HEK293 (cell line): Measurements from ENCODE around the gene LRFN3.
A peak's percentile ranks its signal among the peaks of the same experiment; 100 is the strongest.

Source experiments
- EGR2 ChIP-seq: fragments of 450-650 bp; formaldehyde crosslinking; IDR thresholded peaks from 2 replicates; pipeline ENCODE4 v1.5.1; 2016; ENCODE audit warnings: low read depth, missing biosample characterization, missing genetic modification characterization
- GLI2 ChIP-seq: fragments of 450-650 bp; formaldehyde crosslinking; IDR thresholded peaks from 2 replicates; pipeline ENCODE4; 2017; ENCODE audit warnings: missing biosample characterization, missing genetic modification characterization, low read depth, borderline replicate concordance
- GLIS2 ChIP-seq: fragments of 450-650 bp; formaldehyde crosslinking; IDR thresholded peaks from 2 replicates; pipeline ENCODE4 v1.5.1; 2016; ENCODE audit warnings: missing biosample characterization, missing genetic modification characterization
- KLF1 ChIP-seq: fragments of 450-650 bp; formaldehyde crosslinking; IDR thresholded peaks from 2 replicates; pipeline ENCODE4 v1.5.1; 2016; ENCODE audit warnings: missing biosample characterization, missing genetic modification characterization
- KLF10 ChIP-seq: fragments of 450-650 bp; IDR thresholded peaks from 2 replicates; pipeline ENCODE4 v1.5.1; 2018; ENCODE audit warnings: missing biosample characterization, mild to moderate bottlenecking, missing genetic modification characterization
- KLF17 ChIP-seq: fragments of 450-650 bp; formaldehyde crosslinking; IDR thresholded peaks from 2 replicates; pipeline ENCODE4 v1.5.1; 2016; ENCODE audit warnings: missing biosample characterization, missing genetic modification characterization
- KLF7 ChIP-seq: fragments of 450-650 bp; formaldehyde crosslinking; IDR thresholded peaks from 2 replicates; pipeline ENCODE4 v1.5.1; 2016; ENCODE audit warnings: missing biosample characterization, missing genetic modification characterization, borderline replicate concordance
- PBX3 ChIP-seq: sonication (generic); formaldehyde crosslinking; IDR thresholded peaks from 2 replicates; pipeline ENCODE4 v1.8.1; 2022; ENCODE audit warnings: mild to moderate bottlenecking, moderate library complexity, missing genetic modification reagents
- TCF7L2 ChIP-seq: IDR thresholded peaks from 2 replicates; pipeline ENCODE4 v1.6.1; 2011; ENCODE audit warnings: low read depth, mild to moderate bottlenecking, inconsistent platforms, low read length, moderate library complexity, borderline replicate concordance
- TRIM28 ChIP-seq: IDR thresholded peaks from 2 replicates; pipeline ENCODE4 v1.6.1; 2011; ENCODE audit warnings: low read length, control low read depth, borderline replicate concordance
- ZBTB17 ChIP-seq: fragments of 450-650 bp; formaldehyde crosslinking; IDR thresholded peaks from 2 replicates; pipeline ENCODE4 v1.5.1; 2016; ENCODE audit warnings: missing biosample characterization, missing genetic modification characterization
- ZBTB21 ChIP-seq: fragments of 450-650 bp; formaldehyde crosslinking; IDR thresholded peaks from 2 replicates; pipeline ENCODE4 v1.5.1; 2017; ENCODE audit warnings: missing biosample characterization, missing genetic modification characterization
- ZBTB26 ChIP-seq: fragments of 450-650 bp; formaldehyde crosslinking; optimal IDR thresholded peaks from 2 replicates; pipeline ENCODE3; 2016; ENCODE audit warnings: missing biosample characterization, mild to moderate bottlenecking, missing genetic modification characterization
- ZBTB7A ChIP-seq: fragments of 450-650 bp; formaldehyde crosslinking; IDR thresholded peaks from 2 replicates; pipeline ENCODE4 v1.5.1; 2016; ENCODE audit warnings: low read depth, missing biosample characterization, missing genetic modification characterization
- ZBTB8A ChIP-seq: fragments of 450-650 bp; formaldehyde crosslinking; IDR thresholded peaks from 2 replicates; pipeline ENCODE4 v1.5.1; 2016; ENCODE audit warnings: missing biosample characterization, missing genetic modification characterization
- ZEB2 ChIP-seq: fragments of 450-650 bp; formaldehyde crosslinking; IDR thresholded peaks from 2 replicates; pipeline ENCODE4 v1.5.1; 2016; ENCODE audit warnings: missing biosample characterization, missing genetic modification characterization
- ZNF114 ChIP-seq: fragments of 450-650 bp; formaldehyde crosslinking; IDR thresholded peaks from 2 replicates; pipeline ENCODE4 v1.5.0; 2017; ENCODE audit warnings: missing biosample characterization, missing genetic modification characterization
- ZNF19 ChIP-seq: fragments of 450-650 bp; formaldehyde crosslinking; IDR thresholded peaks from 2 replicates; pipeline ENCODE4; 2016; ENCODE audit warnings: missing biosample characterization, missing genetic modification characterization, low read depth
- ZNF24 ChIP-seq: fragments of 450-650 bp; formaldehyde crosslinking; IDR thresholded peaks from 2 replicates; pipeline ENCODE4 v1.5.1; 2016; ENCODE audit warnings: missing biosample characterization, missing genetic modification characterization
- ZNF311 ChIP-seq: fragments of 450-650 bp; formaldehyde crosslinking; IDR thresholded peaks from 2 replicates; pipeline ENCODE4 v1.5.1; 2017; ENCODE audit warnings: missing biosample characterization, missing genetic modification characterization, borderline replicate concordance
- ZNF341 ChIP-seq: fragments of 450-650 bp; formaldehyde crosslinking; IDR thresholded peaks from 2 replicates; pipeline ENCODE4; 2016; ENCODE audit warnings: low read depth, missing biosample characterization, missing genetic modification characterization
- ZNF362 ChIP-seq: fragments of 450-650 bp; formaldehyde crosslinking; IDR thresholded peaks from 2 replicates; pipeline ENCODE4 v1.5.1; 2016; ENCODE audit warnings: missing biosample characterization, missing genetic modification characterization
- ZNF416 ChIP-seq: fragments of 450-650 bp; formaldehyde crosslinking; IDR thresholded peaks from 2 replicates; pipeline ENCODE4 v1.5.1; 2016; ENCODE audit warnings: missing biosample characterization, missing genetic modification characterization
- ZNF560 ChIP-seq: fragments of 450-650 bp; formaldehyde crosslinking; IDR thresholded peaks from 2 replicates; pipeline ENCODE4 v1.5.1; 2017; ENCODE audit warnings: missing biosample characterization, missing genetic modification characterization, borderline replicate concordance
- ZNF624 ChIP-seq: fragments of 450-650 bp; formaldehyde crosslinking; IDR thresholded peaks from 2 replicates; pipeline ENCODE4 v1.5.1; 2017; ENCODE audit warnings: missing biosample characterization, missing genetic modification characterization
- ZNF629 ChIP-seq: fragments of 450-650 bp; formaldehyde crosslinking; IDR thresholded peaks from 2 replicates; pipeline ENCODE4 v1.5.1; 2017; ENCODE audit warnings: missing biosample characterization, missing genetic modification characterization
- ZNF76 ChIP-seq: fragments of 450-650 bp; formaldehyde crosslinking; IDR thresholded peaks from 2 replicates; pipeline ENCODE4; 2016; ENCODE audit warnings: low read depth, missing biosample characterization, missing genetic modification characterization, borderline replicate concordance
- TF ChIP-seq, protein P1 (sequence below): fragments of 450-650 bp; formaldehyde crosslinking; IDR thresholded peaks from 2 replicates; pipeline ENCODE4 v1.5.1; 2016; ENCODE audit warnings: missing biosample characterization, missing genetic modification characterization
- TF ChIP-seq, protein P2 (sequence below): fragments of 450-650 bp; formaldehyde crosslinking; IDR thresholded peaks from 2 replicates; pipeline ENCODE4 v1.5.1; 2016; ENCODE audit warnings: missing biosample characterization, missing genetic modification characterization
- TF ChIP-seq, protein P3 (sequence below): fragments of 450-650 bp; formaldehyde crosslinking; IDR thresholded peaks from 2 replicates; pipeline ENCODE4 v1.5.1; 2016; ENCODE audit warnings: missing biosample characterization, missing genetic modification characterization

The LRFN3 gene

GRCh38 chr19:35903550-35904179 is 32.5 kb upstream of the LRFN3 start (continued):
- TF ChIP-seq KLF1 (tag by site-specific recombination), result peak; percentile 100
- no peak for TF ChIP-seq TRIM28
- TF ChIP-seq ZBTB8A, result peak; percentile 36; the same call in 1 of the 2 replicates
- no peak for TF ChIP-seq ZNF416
- no peak for TF ChIP-seq ZNF560 (tag by site-specific recombination)
- TF ChIP-seq TCF7L2, result no peak
- TF ChIP-seq ZEB2, result peak; percentile 83; the same call in 1 of the 2 replicates
- peak; percentile 92 for TF ChIP-seq KLF10 (tag by site-specific recombination)
- peak; percentile 78 for TF ChIP-seq ZNF629 (tag by site-specific recombination)
- TF ChIP-seq ZBTB21, result peak; percentile 62; the same call in 1 of the 2 replicates
- no peak for TF ChIP-seq ZNF19
- peak; percentile 31; the same call in 1 of the 2 replicates for TF ChIP-seq ZNF24 (tag by site-specific recombination)
- TF ChIP-seq ZBTB26, result peak; percentile 67
- peak; percentile 50; the same call in 1 of the 2 replicates for TF ChIP-seq ZNF76 (tag by site-specific recombination)
- TF ChIP-seq KLF7 (tag by site-specific recombination), result peak; percentile 79; the same call in 1 of the 2 replicates
- peak; percentile 98 for TF ChIP-seq KLF17 (tag by site-specific recombination)
- no peak for TF ChIP-seq ZNF114 (tag by site-specific recombination)
- TF ChIP-seq, protein P1, sequence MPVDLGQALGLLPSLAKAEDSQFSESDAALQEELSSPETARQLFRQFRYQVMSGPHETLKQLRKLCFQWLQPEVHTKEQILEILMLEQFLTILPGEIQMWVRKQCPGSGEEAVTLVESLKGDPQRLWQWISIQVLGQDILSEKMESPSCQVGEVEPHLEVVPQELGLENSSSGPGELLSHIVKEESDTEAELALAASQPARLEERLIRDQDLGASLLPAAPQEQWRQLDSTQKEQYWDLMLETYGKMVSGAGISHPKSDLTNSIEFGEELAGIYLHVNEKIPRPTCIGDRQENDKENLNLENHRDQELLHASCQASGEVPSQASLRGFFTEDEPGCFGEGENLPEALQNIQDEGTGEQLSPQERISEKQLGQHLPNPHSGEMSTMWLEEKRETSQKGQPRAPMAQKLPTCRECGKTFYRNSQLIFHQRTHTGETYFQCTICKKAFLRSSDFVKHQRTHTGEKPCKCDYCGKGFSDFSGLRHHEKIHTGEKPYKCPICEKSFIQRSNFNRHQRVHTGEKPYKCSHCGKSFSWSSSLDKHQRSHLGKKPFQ (tag by site-specific recombination), result no peak
- TF ChIP-seq, protein P2, sequence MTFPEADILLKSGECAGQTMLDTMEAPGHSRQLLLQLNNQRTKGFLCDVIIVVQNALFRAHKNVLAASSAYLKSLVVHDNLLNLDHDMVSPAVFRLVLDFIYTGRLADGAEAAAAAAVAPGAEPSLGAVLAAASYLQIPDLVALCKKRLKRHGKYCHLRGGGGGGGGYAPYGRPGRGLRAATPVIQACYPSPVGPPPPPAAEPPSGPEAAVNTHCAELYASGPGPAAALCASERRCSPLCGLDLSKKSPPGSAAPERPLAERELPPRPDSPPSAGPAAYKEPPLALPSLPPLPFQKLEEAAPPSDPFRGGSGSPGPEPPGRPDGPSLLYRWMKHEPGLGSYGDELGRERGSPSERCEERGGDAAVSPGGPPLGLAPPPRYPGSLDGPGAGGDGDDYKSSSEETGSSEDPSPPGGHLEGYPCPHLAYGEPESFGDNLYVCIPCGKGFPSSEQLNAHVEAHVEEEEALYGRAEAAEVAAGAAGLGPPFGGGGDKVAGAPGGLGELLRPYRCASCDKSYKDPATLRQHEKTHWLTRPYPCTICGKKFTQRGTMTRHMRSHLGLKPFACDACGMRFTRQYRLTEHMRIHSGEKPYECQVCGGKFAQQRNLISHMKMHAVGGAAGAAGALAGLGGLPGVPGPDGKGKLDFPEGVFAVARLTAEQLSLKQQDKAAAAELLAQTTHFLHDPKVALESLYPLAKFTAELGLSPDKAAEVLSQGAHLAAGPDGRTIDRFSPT (tag by site-specific recombination), result peak; percentile 85
- TF ChIP-seq, protein P3, sequence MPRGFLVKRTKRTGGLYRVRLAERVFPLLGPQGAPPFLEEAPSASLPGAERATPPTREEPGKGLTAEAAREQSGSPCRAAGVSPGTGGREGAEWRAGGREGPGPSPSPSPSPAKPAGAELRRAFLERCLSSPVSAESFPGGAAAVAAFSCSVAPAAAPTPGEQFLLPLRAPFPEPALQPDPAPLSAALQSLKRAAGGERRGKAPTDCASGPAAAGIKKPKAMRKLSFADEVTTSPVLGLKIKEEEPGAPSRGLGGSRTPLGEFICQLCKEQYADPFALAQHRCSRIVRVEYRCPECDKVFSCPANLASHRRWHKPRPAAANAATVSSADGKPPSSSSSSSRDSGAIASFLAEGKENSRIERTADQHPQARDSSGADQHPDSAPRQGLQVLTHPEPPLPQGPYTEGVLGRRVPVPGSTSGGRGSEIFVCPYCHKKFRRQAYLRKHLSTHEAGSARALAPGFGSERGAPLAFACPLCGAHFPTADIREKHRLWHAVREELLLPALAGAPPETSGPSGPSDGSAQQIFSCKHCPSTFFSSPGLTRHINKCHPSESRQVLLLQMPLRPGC (tag by site-specific recombination), result peak; percentile 40; the same call in 1 of the 2 replicates
- peak; percentile 99 for TF ChIP-seq ZBTB17 (tag by site-specific recombination)
- peak; percentile 98 for TF ChIP-seq EGR2 (tag by site-specific recombination)
- TF ChIP-seq ZNF362, result no peak
- peak; percentile 98 for TF ChIP-seq GLIS2 (tag by site-specific recombination)
- no peak for TF ChIP-seq ZNF311
- no peak for TF ChIP-seq ZNF624
- TF ChIP-seq ZNF341 (tag by site-specific recombination), result peak; percentile 67
- TF ChIP-seq PBX3 (CRISPR knock-in tag), result no peak
- peak; percentile 52; the same call in 1 of the 2 replicates for TF ChIP-seq ZBTB7A (tag by site-specific recombination)
- no peak for TF ChIP-seq GLI2 (tag by site-specific recombination)
